Keratinocyte (primary cell): Measurements from ENCODE around the gene ROR2.

ENCODE experiments used
- CTCF ChIP-seq, 3 experiments: IDR thresholded peaks in 1 of 3; conservative IDR thresholded peaks in 1 of 3; optimal IDR thresholded peaks in 1 of 3; 2 replicates in 2 of 3; 3 replicates in 1 of 3; pipeline versions ENCODE3 to v1.5.1; 2011; ENCODE audit warnings: low read length in 3 of 3, mild to moderate bottlenecking in 3 of 3, moderate library complexity in 2 of 3, control low read depth in 1 of 3, inconsistent platforms in 1 of 3; ENCODE audit not compliant: insufficient read depth in 2 of 3; ENCODE audit errors: extremely low read depth in 1 of 3
- EZH2 ChIP-seq: IDR thresholded peaks from one replicate; pipeline ENCODE4 v1.6.1; 2012; ENCODE audit warnings: inconsistent platforms, mild to moderate bottlenecking, low read length, moderate library complexity

GRCh38 chr9:91644433-91644832, 305.6 kb downstream of the ROR2 start:
- TF ChIP-seq CTCF (optimal IDR thresholded peaks at IDR 0.05 in 1 of 3, IDR thresholded peaks at IDR 0.05 in 1 of 3, conservative IDR thresholded peaks at IDR 0.05 in 1 of 3; ENCODE audit: extremely low read depth in 1 of 3, insufficient read depth in 2 of 3, low read length in 3 of 3) (no peak), EZH2 (no peak)
